GM12878 (cell line): Measurements from ENCODE around the gene CXXC4. TPM values are rescaled to one million over a fixed set of nuclear protein-coding genes. Genes with fewer than 3 reads are reported as not detected.

Source experiments
- BHLHE40 ChIP-seq, 2 experiments: fragments of 450-650 bp in 1 of 2; IDR thresholded peaks; 2 replicates each; pipeline ENCODE4 v1.6.1; 2011 to 2017; ENCODE audit warnings: low read depth in 2 of 2, borderline replicate concordance in 1 of 2, improper control_type of control experiment in 1 of 2, low read length in 1 of 2, mild to moderate bottlenecking in 1 of 2
- CHD2 ChIP-seq: IDR thresholded peaks from 2 replicates; pipeline ENCODE4 v1.6.1; 2011; ENCODE audit warnings: low read depth, low read length, improper control_type of control experiment, borderline replicate concordance
- HDGF ChIP-seq: fragments of 450-650 bp; IDR thresholded peaks from 2 replicates; pipeline ENCODE4 v1.6.1; 2016; ENCODE audit warnings: antibody characterized with exemption
- IRF3 ChIP-seq: fragments of 450-650 bp; IDR thresholded peaks from 2 replicates; pipeline ENCODE4 v1.6.1; 2014; ENCODE audit warnings: mild to moderate bottlenecking
- IRF5 ChIP-seq: fragments of 450-650 bp; IDR thresholded peaks from 2 replicates; pipeline ENCODE4 v1.6.1; 2017; ENCODE audit warnings: borderline replicate concordance
- KDM1A ChIP-seq: fragments of 200-600 bp; sonication (generic); IDR thresholded peaks from 2 replicates; pipeline ENCODE4 v1.6.1; 2016; ENCODE audit warnings: borderline replicate concordance
- MTA3 ChIP-seq: IDR thresholded peaks from 2 replicates; pipeline ENCODE4 v1.6.1; 2012; ENCODE audit warnings: low read length, inconsistent platforms, borderline replicate concordance
- MXI1 ChIP-seq: fragments of 150-350 bp; IDR thresholded peaks from 2 replicates; pipeline ENCODE4 v1.6.1; 2011; ENCODE audit warnings: low read depth, mild to moderate bottlenecking, inconsistent platforms, low read length, improper control_type of control experiment
- NFIC ChIP-seq: IDR thresholded peaks from 2 replicates; pipeline ENCODE4 v1.6.1; 2012; ENCODE audit warnings: low read depth, mild to moderate bottlenecking, inconsistent platforms, low read length, moderate library complexity
- PAX5 ChIP-seq: IDR thresholded peaks from 2 replicates; pipeline ENCODE4 v1.6.1; 2011; ENCODE audit warnings: low read depth, low read length, borderline replicate concordance
- POLR2A ChIP-seq: IDR thresholded peaks from 2 replicates; pipeline ENCODE4 v1.6.1; 2011; ENCODE audit warnings: low read depth, mild to moderate bottlenecking, low read length
- RAD21 ChIP-seq: IDR thresholded peaks from 2 replicates; pipeline ENCODE4 v1.6.1; 2011; ENCODE audit warnings: mild to moderate bottlenecking, low read depth, low read length, moderate library complexity; ENCODE audit not compliant: insufficient read depth
- REST ChIP-seq: IDR thresholded peaks from 2 replicates; pipeline ENCODE4 v1.6.1; 2012; ENCODE audit warnings: mild to moderate bottlenecking, low read depth, low read length
- SMC3 ChIP-seq: IDR thresholded peaks from 2 replicates; pipeline ENCODE4 v1.6.1; 2011; ENCODE audit warnings: low read length, improper control_type of control experiment, borderline replicate concordance
- SREBF1 ChIP-seq: IDR thresholded peaks from 2 replicates; pipeline ENCODE4 v1.6.1; 2012; ENCODE audit warnings: mild to moderate bottlenecking, low read length
- TBL1XR1 ChIP-seq: IDR thresholded peaks from 2 replicates; pipeline ENCODE4 v1.6.1; 2012; ENCODE audit warnings: low read depth, low read length, improper control_type of control experiment
- YBX1 ChIP-seq: fragments of 450-650 bp; IDR thresholded peaks from 2 replicates; pipeline ENCODE4 v1.6.1; 2016; ENCODE audit warnings: antibody characterized with exemption
- polyA plus RNA-seq, 11 experiments: library from polyadenylated mRNA; depleted of rRNA in 4 of 11; unstranded in 6 of 11; stranded (reverse) in 5 of 11; fragments of >200 nt; fragmentation: Nextera tagmentation in 4 of 11; fragmentation: Illumina TruSeq in 1 of 11; extraction: Ambion mirVana in 4 of 11; extraction: Trizol in 1 of 11; gene quantifications; 1 replicate in 1 of 11; 2 replicates in 10 of 11; pipeline versions ENCODE4 v1.2.1 to v1.2.3, GENCODE V29; 2011 to 2016; ENCODE audit warnings: inconsistent platforms in 2 of 11, missing spikeins in 2 of 11, low read depth in 1 of 11
- total RNA-seq, 4 experiments: library from RNA; depleted of rRNA in 3 of 4; stranded (reverse); fragments of >200 nt in 3 of 4; fragmentation: Illumina TruSeq in 1 of 4; extraction: Trizol in 1 of 4; gene quantifications; 2 replicates each; pipeline versions ENCODE4 v1.2.1 to v1.2.3, GENCODE V29; 2013 to 2021
- TF ChIP-seq, protein P1 (sequence below): fragments of 450-650 bp; IDR thresholded peaks from 2 replicates; pipeline ENCODE4 v1.6.1; 2016; ENCODE audit warnings: mild to moderate bottlenecking, moderate library complexity, borderline replicate concordance
- TF ChIP-seq, protein P2 (sequence below): fragments of 450-650 bp; IDR thresholded peaks from 2 replicates; pipeline ENCODE4 v1.6.1; 2016; ENCODE audit warnings: mild to moderate bottlenecking

The CXXC4 gene
- total and polyA plus RNA-seq, 10 of the 15 experiments (the other 5 are each of a cell fraction or from before 2014, with no cell fraction given): 4.2 to 17.0 (median 7.8) TPM

DNA sequence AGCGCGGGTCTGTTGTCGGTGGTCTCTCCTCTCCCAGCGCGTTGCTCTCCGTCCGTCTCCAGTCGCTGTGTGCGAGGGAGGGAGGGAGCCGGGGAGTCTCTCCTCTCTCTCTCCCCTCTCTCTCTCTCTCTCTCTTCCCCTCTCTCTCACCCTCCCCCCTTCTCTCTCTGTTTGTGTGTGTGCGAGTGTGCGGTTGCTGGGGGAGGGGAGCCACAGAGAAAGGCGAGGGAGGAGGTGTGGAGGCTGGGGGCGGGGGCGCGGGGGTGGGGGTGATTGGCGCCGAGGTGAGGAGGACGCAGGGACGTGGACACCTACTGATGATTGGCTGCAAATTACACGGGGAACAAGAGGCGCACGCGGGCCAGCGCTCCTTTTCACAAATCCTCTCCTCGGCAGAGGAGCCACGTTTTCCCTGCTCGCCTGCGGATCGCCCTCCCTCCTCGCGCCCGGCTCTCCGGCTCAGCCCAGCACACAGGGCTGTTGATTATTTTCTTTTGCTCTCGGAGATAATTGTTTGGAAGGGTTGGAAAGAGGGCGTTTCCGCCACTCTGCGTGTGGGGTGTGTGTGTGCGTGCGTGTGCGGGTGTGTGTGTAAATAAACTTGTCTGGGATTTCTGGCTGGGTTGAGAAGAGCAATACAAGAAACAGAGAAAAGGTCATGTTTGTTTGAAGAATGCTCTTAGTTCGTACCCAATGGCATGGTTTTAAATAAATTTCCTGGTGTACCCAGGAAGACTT is at the start of gene CXXC4 (continued):
- TF ChIP-seq KDM1A (no peak), CHD2 (peak; percentile 90), BHLHE40 (IDR thresholded peaks at IDR 0.05; ENCODE audit: borderline replicate concordance in 1 of 2, low read depth in 2 of 2, low read length in 1 of 2) (peak; percentile 60 to 65), NFIC (peak; percentile 18; the same call in 1 of the 2 replicates), RAD21 (peak; percentile 44; the same call in 1 of the 2 replicates), MXI1 (no peak; the same call in 1 of the 2 replicates), SREBF1 (no peak), IRF5 (no peak), SMC3 (no peak), POLR2A (peak; percentile 75), MTA3 (no peak; the same call in 1 of the 2 replicates), YBX1 (no peak), HDGF (no peak), IRF3 (no peak), PAX5 (peak; percentile 59; the same call in 1 of the 2 replicates), TBL1XR1 (peak; percentile 79), REST (0 out of 2 replicates have a peak, but pooled peaks have one; percentile 35)
- TF ChIP-seq, protein P1, sequence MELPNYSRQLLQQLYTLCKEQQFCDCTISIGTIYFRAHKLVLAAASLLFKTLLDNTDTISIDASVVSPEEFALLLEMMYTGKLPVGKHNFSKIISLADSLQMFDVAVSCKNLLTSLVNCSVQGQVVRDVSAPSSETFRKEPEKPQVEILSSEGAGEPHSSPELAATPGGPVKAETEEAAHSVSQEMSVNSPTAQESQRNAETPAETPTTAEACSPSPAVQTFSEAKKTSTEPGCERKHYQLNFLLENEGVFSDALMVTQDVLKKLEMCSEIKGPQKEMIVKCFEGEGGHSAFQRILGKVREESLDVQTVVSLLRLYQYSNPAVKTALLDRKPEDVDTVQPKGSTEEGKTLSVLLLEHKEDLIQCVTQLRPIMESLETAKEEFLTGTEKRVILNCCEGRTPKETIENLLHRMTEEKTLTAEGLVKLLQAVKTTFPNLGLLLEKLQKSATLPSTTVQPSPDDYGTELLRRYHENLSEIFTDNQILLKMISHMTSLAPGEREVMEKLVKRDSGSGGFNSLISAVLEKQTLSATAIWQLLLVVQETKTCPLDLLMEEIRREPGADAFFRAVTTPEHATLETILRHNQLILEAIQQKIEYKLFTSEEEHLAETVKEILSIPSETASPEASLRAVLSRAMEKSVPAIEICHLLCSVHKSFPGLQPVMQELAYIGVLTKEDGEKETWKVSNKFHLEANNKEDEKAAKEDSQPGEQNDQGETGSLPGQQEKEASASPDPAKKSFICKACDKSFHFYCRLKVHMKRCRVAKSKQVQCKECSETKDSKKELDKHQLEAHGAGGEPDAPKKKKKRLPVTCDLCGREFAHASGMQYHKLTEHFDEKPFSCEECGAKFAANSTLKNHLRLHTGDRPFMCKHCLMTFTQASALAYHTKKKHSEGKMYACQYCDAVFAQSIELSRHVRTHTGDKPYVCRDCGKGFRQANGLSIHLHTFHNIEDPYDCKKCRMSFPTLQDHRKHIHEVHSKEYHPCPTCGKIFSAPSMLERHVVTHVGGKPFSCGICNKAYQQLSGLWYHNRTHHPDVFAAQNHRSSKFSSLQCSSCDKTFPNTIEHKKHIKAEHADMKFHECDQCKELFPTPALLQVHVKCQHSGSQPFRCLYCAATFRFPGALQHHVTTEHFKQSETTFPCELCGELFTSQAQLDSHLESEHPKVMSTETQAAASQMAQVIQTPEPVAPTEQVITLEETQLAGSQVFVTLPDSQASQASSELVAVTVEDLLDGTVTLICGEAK: 0 out of 2 replicates have a peak, but pooled peaks have one; percentile 32
- TF ChIP-seq, protein P2, sequence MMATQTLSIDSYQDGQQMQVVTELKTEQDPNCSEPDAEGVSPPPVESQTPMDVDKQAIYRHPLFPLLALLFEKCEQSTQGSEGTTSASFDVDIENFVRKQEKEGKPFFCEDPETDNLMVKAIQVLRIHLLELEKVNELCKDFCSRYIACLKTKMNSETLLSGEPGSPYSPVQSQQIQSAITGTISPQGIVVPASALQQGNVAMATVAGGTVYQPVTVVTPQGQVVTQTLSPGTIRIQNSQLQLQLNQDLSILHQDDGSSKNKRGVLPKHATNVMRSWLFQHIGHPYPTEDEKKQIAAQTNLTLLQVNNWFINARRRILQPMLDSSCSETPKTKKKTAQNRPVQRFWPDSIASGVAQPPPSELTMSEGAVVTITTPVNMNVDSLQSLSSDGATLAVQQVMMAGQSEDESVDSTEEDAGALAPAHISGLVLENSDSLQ: no peak
